Measurements from ENCODE around the gene RAVER2.
"Not testable (repeated sequence)": the region's sequence is repeated elsewhere in the genome, so short reads cannot be mapped to it uniquely, and the experiment has no call there.

Gene RAVER2, protein sequence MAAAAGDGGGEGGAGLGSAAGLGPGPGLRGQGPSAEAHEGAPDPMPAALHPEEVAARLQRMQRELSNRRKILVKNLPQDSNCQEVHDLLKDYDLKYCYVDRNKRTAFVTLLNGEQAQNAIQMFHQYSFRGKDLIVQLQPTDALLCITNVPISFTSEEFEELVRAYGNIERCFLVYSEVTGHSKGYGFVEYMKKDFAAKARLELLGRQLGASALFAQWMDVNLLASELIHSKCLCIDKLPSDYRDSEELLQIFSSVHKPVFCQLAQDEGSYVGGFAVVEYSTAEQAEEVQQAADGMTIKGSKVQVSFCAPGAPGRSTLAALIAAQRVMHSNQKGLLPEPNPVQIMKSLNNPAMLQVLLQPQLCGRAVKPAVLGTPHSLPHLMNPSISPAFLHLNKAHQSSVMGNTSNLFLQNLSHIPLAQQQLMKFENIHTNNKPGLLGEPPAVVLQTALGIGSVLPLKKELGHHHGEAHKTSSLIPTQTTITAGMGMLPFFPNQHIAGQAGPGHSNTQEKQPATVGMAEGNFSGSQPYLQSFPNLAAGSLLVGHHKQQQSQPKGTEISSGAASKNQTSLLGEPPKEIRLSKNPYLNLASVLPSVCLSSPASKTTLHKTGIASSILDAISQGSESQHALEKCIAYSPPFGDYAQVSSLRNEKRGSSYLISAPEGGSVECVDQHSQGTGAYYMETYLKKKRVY

DNA sequence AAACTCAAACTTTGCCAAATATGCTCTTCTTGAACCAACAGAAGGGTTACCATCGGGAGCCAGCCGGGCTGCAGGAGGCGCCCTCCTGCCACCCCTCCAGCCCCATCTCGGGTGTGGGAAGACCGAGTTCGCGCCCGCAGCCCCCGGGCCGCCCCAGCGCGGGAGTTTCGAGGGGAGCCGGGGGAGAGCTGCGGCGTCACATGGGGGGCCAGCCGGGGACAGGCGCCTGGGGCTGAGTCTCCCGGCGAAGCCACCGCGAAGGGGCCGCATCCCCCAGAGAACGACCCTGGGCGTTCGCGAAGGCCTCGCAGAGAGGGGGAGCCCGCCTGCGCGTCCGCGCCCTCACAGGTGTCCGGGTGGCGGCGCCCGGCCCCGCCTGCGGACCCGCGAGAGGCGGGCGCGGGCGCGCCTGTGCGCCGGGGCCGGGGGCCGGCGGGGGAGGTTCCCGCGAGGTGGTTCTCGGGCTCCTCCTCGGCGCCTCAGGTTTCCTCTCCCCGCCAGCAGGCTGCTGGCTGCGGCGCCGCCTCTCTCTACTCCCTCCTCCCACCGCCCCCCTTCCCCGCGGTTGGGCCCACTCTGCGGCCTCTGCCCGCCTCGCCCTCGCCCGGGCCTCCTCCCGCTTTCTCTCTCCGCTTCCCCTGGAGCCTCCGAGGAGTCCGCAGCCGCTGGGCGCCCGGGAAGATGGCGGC lies at the start of gene RAVER2:
Gene RAVER2, plus strand, starts transcription at position 584 of the 689 bp plus-strand sequence. Its CDS starts 98 bp downstream, at position 682.
- DNase-seq (ENCODE audit: low read depth in 3 of 3): peak; percentile 30 to 42 (median 31)

DNA sequence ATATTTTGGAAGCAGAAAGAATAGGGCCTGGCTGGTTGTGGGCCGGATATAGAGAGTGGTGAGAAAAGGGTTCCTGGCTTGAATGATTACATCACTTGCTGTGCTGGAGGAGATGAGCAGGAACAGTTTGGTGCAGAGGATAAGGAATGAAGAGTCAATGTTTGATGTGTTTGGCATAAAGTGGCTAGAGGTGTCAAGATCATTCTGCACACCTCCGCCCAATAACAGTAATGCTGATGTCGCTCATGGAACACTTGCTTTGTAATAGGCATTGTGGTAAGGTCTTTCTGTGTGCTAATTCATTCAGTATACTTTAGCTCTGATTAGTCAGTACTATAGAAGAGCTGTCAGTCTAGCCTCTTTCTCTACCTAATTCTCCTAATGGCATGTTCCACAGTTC lies 48.0 kb upstream of the RAVER2 start:
- DNase-seq (ENCODE audit: low read depth in 3 of 3): no peak

DNA sequence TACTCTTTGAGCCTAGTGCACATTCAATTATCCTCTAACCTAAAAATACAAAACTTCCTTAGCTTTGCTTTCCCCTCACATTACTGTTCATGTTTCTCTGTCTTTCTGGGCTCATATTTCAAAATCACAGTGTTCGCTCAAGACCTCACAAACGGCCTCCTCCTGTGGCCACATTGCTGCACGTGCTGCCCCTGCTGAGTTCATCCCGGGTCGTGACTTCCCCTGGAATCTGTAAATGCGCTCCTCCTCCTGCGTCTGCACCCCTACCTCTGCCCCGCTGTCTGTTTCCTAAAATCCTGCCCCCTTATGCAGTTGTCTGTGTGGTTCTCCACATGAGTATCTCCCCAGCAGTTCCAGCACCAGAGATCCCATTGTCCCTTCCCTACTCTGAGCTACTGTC lies 45.5 kb upstream of the RAVER2 start:
- DNase-seq (ENCODE audit: low read depth in 3 of 3): no peak

DNA sequence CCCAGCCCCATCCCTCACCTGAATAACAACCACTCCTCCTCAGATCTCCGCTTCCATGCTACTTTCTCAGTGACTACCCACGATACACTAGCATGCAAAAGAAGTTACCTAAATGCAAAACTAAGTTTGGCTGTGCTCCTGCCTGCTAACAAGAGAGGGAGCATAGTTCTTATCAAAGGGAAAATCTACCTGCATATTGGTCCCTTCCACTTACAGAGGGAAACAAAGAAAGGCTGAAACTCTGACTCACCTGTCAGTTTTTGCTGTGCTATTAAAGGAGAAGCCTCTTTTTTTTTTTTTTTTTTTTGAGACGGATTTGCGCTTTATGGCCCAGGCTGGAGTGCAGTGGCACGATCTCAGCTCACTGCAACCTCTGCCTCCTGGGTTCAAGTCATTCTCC lies 43.8 kb upstream of the RAVER2 start:
- DNase-seq (ENCODE audit: low read depth in 3 of 3): no peak

DNA sequence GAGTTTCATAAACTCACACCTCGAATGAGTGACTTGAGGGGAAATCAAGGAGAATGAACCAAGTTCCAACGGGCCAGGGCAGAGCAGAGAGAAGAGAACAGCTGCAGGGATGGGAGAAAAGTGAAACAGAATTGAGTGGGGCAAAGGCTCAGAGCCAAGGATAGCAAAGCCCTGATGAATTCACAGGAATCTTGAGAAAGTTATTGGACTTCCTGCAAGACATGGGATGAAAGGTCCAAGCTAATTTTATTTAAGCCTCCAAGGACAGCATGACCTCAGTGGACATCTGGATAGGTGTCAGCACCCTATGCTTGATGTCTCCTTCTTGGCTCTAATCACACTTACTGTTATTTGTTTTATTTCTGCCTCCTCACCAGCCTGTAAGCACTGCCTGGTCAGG lies 43.0 kb upstream of the RAVER2 start:
- no peak for DNase-seq (ENCODE audit: low read depth in 3 of 3)

DNA sequence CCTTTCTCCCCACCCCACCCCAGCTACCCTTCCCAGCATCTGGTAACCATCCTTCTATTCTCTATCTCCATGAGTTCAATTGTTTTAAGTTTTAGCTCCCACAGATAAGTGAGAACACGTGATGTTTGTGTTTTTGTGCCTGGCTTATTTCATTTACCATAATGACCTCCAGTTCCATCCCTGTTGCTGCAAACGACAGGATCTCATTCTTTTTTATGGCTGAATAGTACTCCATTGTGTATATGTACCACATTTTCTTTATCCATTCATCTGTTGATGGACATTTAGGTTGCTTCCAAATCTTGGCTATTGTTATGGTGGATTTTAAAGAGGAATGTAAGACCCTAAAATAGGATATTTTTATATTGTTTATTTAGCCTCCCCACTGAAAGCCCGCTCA lies 42.2 kb upstream of the RAVER2 start:
- not testable (repeated sequence) for DNase-seq (ENCODE audit: low read depth in 3 of 3)

DNA sequence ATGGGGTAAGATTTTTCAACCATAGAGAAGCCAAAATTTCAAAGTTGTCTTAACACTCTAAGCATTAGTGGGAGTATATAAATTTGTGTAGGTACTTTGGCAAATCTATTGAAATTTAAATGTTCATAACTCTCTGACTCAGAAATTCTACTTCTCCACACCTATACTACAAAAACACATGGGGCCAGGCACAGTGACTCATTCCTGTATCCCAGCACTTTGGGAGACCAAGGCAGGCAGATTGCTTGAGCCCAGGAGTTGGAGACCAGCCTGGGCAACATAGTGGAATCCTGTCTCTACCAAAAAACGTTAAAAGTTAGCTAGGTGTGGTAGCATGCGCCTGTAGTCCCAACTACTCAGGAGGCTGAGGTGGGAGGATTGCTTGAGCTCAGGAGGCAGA lies 41.3 kb upstream of the RAVER2 start:
- no peak for DNase-seq (ENCODE audit: low read depth in 3 of 3)

DNA sequence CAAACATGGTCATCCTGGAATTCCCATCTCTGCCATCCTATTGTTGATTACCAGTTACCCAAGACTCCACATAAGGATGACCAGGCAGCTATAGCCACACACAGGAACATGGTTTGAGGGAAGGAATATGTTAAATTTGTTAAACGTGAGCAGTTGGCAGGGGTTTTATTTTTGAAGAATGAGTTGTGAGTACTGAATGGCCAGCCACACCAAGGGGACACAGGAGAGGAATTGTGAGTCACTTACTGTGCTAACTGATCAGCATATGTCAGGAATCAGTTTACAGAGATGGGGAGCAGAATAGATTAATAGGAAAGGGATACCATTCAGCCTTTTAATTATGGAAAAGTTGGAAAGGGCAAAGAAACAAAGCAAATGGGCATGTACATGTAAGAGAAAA lies 39.3 kb upstream of the RAVER2 start:
- DNase-seq (ENCODE audit: low read depth in 3 of 3): no peak

DNA sequence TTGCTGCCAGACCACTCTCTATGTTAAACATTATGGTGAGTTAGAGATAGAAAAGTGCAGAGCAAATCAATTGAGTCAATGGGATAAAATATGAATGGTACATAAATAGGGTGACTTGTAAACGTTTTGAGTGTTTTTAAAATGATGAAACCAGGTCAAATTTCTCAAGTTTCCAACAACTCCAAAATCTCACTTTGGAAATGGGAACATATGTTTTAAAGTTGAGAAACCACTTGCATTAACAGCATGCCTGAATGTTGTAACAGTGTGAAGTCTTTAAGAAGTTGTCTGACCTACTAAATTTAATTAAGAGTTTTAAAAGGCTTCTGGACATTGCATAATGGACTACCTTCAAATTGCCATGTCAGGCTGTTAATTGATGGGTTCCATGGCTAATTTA lies 33.6 kb upstream of the RAVER2 start:
- no peak for DNase-seq (ENCODE audit: low read depth in 3 of 3)

DNA sequence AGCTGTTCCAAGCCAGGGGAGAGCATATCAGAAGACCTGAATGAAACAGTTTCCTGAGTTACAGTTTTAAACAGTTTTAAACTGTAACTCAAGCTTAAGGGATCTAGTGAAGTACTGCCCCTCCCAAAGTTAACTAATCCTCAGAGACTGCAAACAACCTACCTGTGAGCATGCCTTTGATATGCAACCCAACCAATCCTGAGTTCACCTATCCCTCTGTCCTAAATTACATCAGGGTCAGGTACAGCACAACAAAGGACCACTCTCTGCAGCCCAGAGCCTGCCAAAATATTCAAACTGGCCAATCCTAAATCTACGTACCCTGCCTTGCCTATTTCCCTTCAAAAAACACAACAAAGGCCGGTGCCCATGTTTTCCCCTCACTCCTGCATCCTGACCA lies 32.8 kb upstream of the RAVER2 start:
- DNase-seq (ENCODE audit: low read depth in 3 of 3): no peak

DNA sequence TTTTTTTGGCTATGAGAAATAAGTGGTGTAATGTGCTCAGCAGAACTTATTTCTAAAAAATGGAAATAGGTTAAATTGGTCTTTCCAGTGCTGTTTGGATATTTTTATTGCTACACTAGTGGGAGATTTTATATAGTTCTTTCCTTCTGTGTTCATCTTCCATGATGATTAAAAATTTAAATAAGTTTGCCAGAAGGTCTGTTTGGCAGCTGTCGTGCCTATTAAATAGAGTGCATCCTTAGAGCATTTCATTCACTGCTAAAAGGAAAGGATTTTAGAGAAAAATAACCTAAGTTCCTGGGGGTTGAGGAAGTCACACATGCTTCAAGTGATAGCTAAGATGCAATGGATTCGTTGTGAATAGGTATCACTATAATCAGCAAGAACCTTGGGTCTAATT lies 29.7 kb upstream of the RAVER2 start:
- no peak for DNase-seq (ENCODE audit: low read depth in 3 of 3)

DNA sequence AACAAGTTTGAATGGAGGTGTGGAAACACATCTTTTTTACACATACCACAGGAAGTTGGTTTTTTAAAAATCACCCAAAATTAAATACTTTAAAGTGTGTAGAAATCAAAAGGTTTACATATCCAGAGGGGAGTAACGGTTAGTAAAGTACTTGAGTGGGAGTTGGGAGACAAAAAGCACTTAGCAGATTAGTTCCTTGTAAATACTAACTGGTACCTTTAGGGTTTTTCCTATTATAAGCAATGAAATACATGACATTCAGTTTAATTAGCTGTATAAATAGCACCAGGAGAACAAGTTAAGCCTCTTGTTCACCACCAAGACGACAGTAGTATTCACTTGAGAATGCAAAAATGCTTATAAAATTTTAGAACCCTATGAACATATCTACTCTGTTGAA lies 23.7 kb upstream of the RAVER2 start:
- no peak for DNase-seq (ENCODE audit: low read depth in 3 of 3)

DNA sequence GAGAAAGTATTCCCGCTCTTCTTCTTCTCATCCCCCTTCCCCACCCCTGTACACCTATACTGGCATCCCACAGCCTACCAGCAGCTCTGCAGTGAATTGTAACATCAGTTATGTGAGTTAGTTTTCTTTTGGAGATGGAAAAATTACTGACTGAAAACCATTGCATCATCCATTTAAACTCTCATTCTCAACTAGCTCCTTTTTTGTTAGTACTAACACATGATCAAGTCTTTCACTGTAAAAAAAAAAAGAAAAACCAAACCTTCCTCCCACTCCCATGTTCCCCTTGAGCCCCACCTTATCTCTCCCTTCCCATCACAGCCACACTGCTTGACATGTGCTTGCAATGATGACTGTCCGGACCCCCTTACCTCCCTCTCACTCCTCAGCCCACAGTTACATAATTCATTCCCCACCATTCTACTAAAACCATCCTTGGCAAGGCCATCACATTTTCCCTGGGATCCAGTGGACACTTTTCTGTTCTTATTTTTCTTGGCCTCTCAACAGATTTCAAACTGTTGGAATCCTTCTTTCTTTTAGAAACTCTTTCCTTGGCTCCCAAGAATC lies 23.2 kb upstream of the RAVER2 start:
- DNase-seq (ENCODE audit: low read depth in 3 of 3): no peak

DNA sequence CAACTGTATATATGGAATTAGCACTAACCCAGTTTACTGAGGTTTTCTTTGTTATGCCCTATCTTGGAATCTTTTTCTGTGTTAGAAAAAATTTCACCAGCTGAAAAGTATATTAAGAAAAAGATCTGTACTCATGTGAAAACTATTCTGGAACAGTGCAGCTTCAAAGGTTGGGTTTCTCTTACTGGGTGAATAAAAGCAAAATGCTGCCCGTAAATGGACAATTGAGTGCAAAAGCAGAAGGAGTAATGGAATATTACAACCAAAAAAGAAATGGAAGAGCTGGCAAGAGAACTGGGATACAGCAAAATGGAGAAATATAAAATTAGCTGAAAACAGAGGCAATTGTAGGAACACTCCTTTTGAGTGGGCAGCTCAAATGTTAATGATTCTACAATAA lies 17.0 kb upstream of the RAVER2 start:
- no peak for DNase-seq (ENCODE audit: low read depth in 3 of 3)

DNA sequence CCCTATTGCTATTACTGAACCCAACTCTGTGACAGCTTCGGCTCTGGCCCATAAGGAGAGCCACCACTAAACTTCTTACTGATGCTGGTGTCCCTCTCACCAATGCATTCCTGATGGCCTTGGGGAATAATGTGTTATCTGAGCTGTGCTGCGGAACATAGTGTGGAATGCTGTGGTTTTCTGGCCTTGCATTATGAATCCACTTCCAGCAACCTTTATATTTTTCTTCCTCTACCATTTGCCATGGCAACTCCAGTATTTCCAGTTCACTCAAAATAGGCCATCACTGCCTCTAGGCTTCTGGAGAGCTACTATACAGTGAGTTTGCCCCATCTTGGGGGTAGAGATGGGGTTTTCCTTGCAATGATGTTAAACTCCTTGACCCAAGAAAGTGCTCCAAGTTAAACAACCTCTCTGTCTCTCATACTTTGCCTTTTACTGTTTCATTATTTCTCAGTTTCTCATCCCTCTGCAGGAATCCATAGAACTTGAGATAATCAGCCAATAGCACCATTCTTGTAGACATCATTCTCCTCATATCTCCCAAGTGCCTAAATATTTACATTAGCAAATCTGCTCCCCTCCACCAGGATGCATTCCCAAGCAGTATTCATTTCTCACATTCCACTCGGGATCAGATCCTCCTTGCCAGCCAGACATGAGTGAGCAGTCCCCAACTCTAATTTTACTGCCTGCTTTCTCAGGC lies 11.1 kb upstream of the RAVER2 start:
- no peak for DNase-seq (ENCODE audit: low read depth in 3 of 3)

DNA sequence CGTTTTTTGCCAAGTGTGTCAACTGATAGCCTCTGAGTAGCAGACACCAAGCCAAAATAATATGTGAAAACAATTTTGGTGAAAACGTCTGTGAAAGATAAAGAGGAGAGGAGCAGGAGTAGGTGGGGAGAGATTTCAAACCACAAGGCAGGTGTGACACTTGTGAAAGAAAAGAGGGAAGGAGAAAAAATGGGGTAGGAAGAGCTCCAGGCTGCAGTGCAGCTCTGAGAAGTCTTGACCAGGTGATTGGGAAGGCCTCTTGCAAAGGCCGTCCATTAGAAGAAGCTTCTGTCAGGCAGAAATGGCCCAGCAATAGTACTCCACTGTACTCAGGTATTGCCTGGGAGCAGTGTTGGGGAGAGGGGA lies 10.6 kb upstream of the RAVER2 start:
- DNase-seq (ENCODE audit: low read depth in 3 of 3): no peak

DNA sequence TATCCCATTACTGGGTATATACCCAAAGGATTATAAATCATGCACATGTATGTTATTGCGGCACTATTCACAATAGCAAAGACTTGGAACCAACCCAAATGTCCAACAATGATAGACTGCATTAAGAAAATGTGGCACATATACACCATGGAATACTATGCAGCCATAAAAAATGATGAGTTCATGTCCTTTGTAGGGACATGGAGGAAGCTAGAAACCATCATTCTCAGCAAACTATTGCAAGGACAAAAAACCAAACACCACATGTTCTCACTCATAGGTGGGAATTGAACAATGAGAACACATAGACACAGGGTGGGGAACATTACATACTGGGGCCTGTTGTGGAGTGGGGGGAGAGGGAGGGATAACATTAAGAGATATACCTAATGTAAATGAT lies 4.2 kb upstream of the RAVER2 start:
- DNase-seq (ENCODE audit: low read depth in 3 of 3): not testable (repeated sequence)

DNA sequence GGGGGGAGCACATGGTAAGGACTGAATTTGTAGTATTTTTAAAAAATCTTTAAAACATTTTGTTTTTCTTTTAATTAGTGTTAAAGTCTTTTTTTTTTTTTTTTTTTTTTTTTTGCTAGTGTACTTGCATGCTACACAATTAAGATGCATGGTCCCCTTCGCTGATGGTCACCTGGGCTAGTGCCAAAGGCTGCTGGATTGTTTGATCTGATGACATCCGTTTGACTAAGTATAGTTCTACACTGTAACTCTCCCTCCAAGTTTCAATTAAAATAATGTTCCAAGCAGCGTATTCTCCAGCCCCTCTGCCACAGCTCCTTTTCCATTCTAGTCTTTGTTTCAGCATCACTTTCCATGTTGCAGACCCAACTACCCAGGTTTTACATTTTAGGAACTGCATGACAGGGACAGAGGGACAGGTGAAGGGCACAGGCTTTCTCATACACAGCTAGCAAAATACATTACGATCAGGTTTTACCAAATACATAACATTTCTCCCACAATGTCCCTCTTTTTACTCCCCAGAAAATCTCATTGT lies 852 bp upstream of the RAVER2 start:
- no peak for DNase-seq (ENCODE audit: low read depth in 3 of 3)

DNA sequence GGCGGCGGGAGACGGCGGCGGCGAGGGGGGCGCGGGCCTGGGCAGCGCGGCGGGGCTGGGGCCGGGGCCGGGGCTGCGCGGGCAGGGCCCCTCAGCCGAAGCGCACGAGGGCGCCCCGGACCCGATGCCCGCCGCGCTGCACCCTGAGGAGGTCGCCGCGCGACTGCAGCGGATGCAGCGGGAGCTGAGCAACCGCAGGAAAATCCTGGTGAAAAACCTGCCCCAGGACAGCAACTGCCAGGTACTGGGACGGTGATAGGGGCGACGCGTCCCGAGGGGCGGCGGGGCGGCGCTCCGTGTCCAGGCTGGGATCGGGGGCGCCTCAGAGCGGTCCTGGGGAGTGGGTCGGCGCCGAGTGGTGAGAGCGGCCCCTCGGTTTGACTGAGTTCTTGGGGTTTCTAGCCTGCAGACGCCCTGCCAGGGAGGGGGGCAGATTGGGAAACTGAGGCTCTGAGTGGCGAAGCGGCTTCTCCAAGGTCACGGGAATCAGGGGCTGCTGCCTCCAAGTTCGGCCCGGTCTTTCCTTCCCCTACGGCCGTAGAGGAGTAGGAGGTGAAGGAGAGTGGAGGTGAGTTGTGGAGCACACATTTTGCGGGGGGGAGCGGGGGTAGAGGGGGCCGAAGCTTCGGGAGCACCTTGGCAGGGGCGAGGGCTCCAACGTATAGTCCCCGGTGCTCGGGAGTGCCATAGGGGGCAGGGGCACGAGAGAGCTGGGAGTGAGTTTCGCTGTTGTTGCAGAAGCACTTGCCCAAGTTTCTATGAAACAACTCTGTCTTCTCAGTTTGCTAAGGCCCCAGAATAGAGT lies 508 bp downstream of the RAVER2 start:
- no peak for DNase-seq (ENCODE audit: low read depth in 3 of 3)

DNA sequence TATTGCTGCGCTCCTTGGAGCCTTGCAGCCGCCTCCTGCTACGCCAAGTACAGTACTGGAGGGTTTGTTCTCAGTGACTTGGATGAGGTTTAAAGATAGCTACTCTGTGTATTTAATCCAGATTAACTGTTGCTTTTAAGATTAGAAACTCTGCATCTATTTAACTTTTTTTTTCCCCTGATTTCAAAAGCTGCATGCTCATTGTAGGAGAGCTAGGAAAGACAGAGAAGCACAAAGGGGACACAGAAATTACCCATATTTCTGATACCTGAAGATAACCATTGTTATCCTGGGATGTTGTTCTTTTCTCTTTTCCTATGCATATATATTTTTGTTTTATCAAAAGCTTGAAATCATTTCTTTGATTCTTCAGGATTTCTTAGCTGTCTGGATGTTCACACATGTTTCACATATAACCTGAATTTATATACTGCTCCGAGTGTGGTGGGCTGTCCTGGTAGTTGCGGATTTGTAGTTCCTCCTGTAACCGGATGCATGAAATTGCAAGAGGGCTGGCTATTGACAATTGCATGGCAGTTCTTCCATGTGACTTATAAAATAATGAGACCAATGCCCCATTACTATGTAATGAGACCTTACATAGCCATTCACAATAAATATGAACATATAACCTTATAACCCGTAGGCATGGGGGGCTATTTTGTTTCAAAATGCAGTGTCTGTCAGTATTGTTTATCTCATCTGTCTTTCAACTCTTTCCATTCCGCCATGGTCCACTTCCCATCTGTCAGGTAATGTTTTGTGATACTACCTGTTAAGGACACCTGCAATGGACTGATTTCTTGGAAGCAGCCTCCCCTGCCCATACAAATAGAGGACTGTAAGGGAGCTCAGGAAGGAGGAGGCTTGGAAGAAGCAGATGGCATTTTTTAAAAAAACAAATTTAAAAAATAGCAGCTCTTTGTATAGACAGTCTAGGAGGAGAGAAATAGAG lies 1.4 kb downstream of the RAVER2 start:
- no peak for DNase-seq (ENCODE audit: low read depth in 3 of 3)
